Limb (tissue), 2 donors: Measurements from ENCODE around the gene SLC22A3.

Experiments used
- DNase-seq, 2 donors: peaks; one replicate each; pipeline ENCODE4 v3.0.0-alpha.2; 2016; ENCODE audit errors: extremely low spot score in 2 of 2

Gene SLC22A3

GRCh38 chr6:160494576-160494975 lies 146.4 kb downstream of the SLC22A3 start:
- no peak for DNase-seq

- DNase-seq, result no peak
These were observed 152.5 kb downstream of the SLC22A3 start for GRCh38 chr6:160500639-160501038.
